ENCODE measurements around the gene UBAP2L. TPM values are rescaled to one million over a fixed set of nuclear protein-coding genes. Genes with fewer than 3 reads are reported as not detected.
A peak's percentile ranks its signal among the peaks of the same experiment; 100 is the strongest.
"Not testable (repeated sequence)": the region's sequence is repeated elsewhere in the genome, so short reads cannot be mapped to it uniquely, and the experiment has no call there.

The UBAP2L gene
- total RNA-seq, 6 experiments from 2014 or later, result 197 to 257 (median 227) TPM

GRCh38 chr1:154265586-154265985, 44.8 kb downstream of the UBAP2L start:
- no peak for DNase-seq
- Mint-ChIP-seq H3K36me3 (ENCODE audit: low read depth) (peaks cover 43% of the 10 kb centered on the region), H3K4me1 (ENCODE audit: low read depth) (peaks cover 15% of the 10 kb centered on the region), H3K27me3 (ENCODE audit: insufficient read depth) (peaks cover 5% of the 10 kb centered on the region; the same call in 1 of the 2 replicates), H3K9me3 (no peaks in the 10 kb centered on the region), H3K4me3 (no peak overlapping the region), H3K27ac (peak overlapping the region; percentile 30)
- no peak for TF ChIP-seq CTCF (IDR thresholded peaks at IDR 0.05)

GRCh38 chr1:154270833-154271232, 50.1 kb downstream of the UBAP2L start:
- no peaks in the 10 kb centered on the region for H3K9me3 Mint-ChIP-seq
- peaks cover 30% of the 10 kb centered on the region for H3K4me1 Mint-ChIP-seq (ENCODE audit: low read depth)
- no peak for DNase-seq
- TF ChIP-seq CTCF (IDR thresholded peaks at IDR 0.05), result no peak
- peak overlapping the region; percentile 99 for H3K4me3 Mint-ChIP-seq
- H3K27me3 Mint-ChIP-seq (ENCODE audit: insufficient read depth), result peaks cover 2% of the 10 kb centered on the region; the same call in 1 of the 2 replicates
- peak overlapping the region; percentile 96 for H3K27ac Mint-ChIP-seq
- peaks cover 26% of the 10 kb centered on the region for H3K36me3 Mint-ChIP-seq (ENCODE audit: low read depth)

- Mint-ChIP-seq H3K4me1 (ENCODE audit: low read depth) (peaks cover 30% of the 10 kb centered on the region), H3K4me3 (peak within 1 kb of the TSS; percentile 99), H3K9me3 (no peaks in the 10 kb centered on the region), H3K36me3 (ENCODE audit: low read depth) (peaks cover 26% of the 10 kb centered on the region), H3K27ac (peak within 1 kb of the TSS; percentile 96), H3K27me3 (ENCODE audit: insufficient read depth) (peaks cover 2% of the 10 kb centered on the region; the same call in 1 of the 2 replicates)
- peak; percentile 84 for TF ChIP-seq CTCF (IDR thresholded peaks at IDR 0.05)
- peak; percentile 97 for DNase-seq
These were observed 51.7 kb downstream of the UBAP2L start, which contains the start of gene HAX1 for GRCh38 chr1:154272217-154272998. TSS of gene HAX1 (plus strand) at chr1:154272629. CDS start at chr1:154272724, 95 bp downstream.

- no peak for DNase-seq
- Mint-ChIP-seq H3K36me3 (ENCODE audit: low read depth) (peaks cover 26% of the 10 kb centered on the region), H3K27me3 (ENCODE audit: insufficient read depth) (peaks cover 2% of the 10 kb centered on the region; the same call in 1 of the 2 replicates), H3K9me3 (no peaks in the 10 kb centered on the region), H3K4me3 (peak overlapping the region; percentile 99), H3K4me1 (ENCODE audit: low read depth) (peaks cover 30% of the 10 kb centered on the region), H3K27ac (peak overlapping the region; percentile 96)
- no peak for TF ChIP-seq CTCF (IDR thresholded peaks at IDR 0.05)
These were observed 52.3 kb downstream of the UBAP2L start for GRCh38 chr1:154272999-154273563.

GRCh38 chr1:154276797-154277196, 56.0 kb downstream of the UBAP2L start:
- H3K27me3 Mint-ChIP-seq (ENCODE audit: insufficient read depth), result peaks cover 2% of the 10 kb centered on the region; the same call in 1 of the 2 replicates
- no peak for DNase-seq
- H3K4me1 Mint-ChIP-seq (ENCODE audit: low read depth), result peaks cover 16% of the 10 kb centered on the region
- H3K36me3 Mint-ChIP-seq (ENCODE audit: low read depth), result peaks cover 17% of the 10 kb centered on the region
- H3K4me3 Mint-ChIP-seq, result no peak overlapping the region
- H3K27ac Mint-ChIP-seq, result no peak overlapping the region
- TF ChIP-seq CTCF (IDR thresholded peaks at IDR 0.05), result peak; percentile 62
- H3K9me3 Mint-ChIP-seq, result no peaks in the 10 kb centered on the region

- not testable (repeated sequence) for DNase-seq; H3K9me3 Mint-ChIP-seq; H3K27me3 Mint-ChIP-seq (ENCODE audit: insufficient read depth); H3K36me3 Mint-ChIP-seq (ENCODE audit: low read depth); H3K27ac Mint-ChIP-seq; H3K4me3 Mint-ChIP-seq
- H3K4me1 Mint-ChIP-seq (ENCODE audit: low read depth), result peaks cover 10% of the 10 kb centered on the region
These were observed 66.8 kb downstream of the UBAP2L start for GRCh38 chr1:154287591-154287990.

Measured in HFFc6 (cell line).